Measurements from ENCODE around the gene IFI35. TPM values are rescaled to one million over a fixed set of nuclear protein-coding genes. Genes with fewer than 3 reads are reported as not detected.

IFI35 gene
- total and polyA plus RNA-seq, 2 of the 8 experiments (the other 6 are each of a cell fraction or from before 2014, with no cell fraction given) = 2.5 to 4.7 TPM

DNA sequence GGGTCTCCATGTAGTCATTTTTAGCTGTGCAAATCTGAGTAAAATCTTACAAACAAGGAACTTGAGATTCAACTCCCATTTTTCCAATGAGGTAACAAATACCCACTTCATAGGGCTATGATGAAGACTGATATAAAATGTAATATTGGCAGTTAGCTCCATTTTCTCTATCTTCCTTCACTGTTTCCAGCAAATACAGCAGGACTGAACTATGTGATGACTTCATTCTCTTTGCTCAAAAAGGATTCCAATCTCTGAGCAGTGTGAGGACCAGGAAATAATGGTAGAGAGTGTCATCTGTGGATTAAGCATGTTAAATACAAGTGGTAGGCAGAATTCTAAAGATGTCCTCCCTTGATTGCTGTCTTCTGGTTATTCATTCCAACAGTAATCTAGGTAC is 36.7 kb downstream of the IFI35 start (continued):
- TF ChIP-seq, protein P1, sequence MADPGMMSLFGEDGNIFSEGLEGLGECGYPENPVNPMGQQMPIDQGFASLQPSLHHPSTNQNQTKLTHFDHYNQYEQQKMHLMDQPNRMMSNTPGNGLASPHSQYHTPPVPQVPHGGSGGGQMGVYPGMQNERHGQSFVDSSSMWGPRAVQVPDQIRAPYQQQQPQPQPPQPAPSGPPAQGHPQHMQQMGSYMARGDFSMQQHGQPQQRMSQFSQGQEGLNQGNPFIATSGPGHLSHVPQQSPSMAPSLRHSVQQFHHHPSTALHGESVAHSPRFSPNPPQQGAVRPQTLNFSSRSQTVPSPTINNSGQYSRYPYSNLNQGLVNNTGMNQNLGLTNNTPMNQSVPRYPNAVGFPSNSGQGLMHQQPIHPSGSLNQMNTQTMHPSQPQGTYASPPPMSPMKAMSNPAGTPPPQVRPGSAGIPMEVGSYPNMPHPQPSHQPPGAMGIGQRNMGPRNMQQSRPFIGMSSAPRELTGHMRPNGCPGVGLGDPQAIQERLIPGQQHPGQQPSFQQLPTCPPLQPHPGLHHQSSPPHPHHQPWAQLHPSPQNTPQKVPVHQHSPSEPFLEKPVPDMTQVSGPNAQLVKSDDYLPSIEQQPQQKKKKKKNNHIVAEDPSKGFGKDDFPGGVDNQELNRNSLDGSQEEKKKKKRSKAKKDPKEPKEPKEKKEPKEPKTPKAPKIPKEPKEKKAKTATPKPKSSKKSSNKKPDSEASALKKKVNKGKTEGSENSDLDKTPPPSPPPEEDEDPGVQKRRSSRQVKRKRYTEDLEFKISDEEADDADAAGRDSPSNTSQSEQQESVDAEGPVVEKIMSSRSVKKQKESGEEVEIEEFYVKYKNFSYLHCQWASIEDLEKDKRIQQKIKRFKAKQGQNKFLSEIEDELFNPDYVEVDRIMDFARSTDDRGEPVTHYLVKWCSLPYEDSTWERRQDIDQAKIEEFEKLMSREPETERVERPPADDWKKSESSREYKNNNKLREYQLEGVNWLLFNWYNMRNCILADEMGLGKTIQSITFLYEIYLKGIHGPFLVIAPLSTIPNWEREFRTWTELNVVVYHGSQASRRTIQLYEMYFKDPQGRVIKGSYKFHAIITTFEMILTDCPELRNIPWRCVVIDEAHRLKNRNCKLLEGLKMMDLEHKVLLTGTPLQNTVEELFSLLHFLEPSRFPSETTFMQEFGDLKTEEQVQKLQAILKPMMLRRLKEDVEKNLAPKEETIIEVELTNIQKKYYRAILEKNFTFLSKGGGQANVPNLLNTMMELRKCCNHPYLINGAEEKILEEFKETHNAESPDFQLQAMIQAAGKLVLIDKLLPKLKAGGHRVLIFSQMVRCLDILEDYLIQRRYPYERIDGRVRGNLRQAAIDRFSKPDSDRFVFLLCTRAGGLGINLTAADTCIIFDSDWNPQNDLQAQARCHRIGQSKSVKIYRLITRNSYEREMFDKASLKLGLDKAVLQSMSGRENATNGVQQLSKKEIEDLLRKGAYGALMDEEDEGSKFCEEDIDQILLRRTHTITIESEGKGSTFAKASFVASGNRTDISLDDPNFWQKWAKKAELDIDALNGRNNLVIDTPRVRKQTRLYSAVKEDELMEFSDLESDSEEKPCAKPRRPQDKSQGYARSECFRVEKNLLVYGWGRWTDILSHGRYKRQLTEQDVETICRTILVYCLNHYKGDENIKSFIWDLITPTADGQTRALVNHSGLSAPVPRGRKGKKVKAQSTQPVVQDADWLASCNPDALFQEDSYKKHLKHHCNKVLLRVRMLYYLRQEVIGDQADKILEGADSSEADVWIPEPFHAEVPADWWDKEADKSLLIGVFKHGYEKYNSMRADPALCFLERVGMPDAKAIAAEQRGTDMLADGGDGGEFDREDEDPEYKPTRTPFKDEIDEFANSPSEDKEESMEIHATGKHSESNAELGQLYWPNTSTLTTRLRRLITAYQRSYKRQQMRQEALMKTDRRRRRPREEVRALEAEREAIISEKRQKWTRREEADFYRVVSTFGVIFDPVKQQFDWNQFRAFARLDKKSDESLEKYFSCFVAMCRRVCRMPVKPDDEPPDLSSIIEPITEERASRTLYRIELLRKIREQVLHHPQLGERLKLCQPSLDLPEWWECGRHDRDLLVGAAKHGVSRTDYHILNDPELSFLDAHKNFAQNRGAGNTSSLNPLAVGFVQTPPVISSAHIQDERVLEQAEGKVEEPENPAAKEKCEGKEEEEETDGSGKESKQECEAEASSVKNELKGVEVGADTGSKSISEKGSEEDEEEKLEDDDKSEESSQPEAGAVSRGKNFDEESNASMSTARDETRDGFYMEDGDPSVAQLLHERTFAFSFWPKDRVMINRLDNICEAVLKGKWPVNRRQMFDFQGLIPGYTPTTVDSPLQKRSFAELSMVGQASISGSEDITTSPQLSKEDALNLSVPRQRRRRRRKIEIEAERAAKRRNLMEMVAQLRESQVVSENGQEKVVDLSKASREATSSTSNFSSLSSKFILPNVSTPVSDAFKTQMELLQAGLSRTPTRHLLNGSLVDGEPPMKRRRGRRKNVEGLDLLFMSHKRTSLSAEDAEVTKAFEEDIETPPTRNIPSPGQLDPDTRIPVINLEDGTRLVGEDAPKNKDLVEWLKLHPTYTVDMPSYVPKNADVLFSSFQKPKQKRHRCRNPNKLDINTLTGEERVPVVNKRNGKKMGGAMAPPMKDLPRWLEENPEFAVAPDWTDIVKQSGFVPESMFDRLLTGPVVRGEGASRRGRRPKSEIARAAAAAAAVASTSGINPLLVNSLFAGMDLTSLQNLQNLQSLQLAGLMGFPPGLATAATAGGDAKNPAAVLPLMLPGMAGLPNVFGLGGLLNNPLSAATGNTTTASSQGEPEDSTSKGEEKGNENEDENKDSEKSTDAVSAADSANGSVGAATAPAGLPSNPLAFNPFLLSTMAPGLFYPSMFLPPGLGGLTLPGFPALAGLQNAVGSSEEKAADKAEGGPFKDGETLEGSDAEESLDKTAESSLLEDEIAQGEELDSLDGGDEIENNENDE (IDR thresholded peaks at IDR 0.05; ENCODE audit: insufficient replicate concordance, low read length) = no peak

Measured in H1 (cell line).